ENCODE results near the gene ARL15. TPM values are rescaled to one million over a fixed set of nuclear protein-coding genes. Genes with fewer than 3 reads are reported as not detected.
A peak's percentile ranks its signal among the peaks of the same experiment; 100 is the strongest.

Gene ARL15
- total RNA-seq, 1 donor = 22.0 TPM

- H3K4me3 ChIP-seq (ENCODE audit: low read depth, low read length) = no peak overlapping the region
- no peak for DNase-seq (ENCODE audit: low read depth)
- no peak for TF ChIP-seq CTCF (IDR thresholded peaks at IDR 0.05; ENCODE audit: insufficient read depth, low read length)
Measured at GRCh38 chr5:54040018-54040417, 270.4 kb downstream of the ARL15 start.

- no peak for DNase-seq (ENCODE audit: low read depth)
- no peak for TF ChIP-seq CTCF (IDR thresholded peaks at IDR 0.05; ENCODE audit: insufficient read depth, low read length)
- H3K4me3 ChIP-seq (ENCODE audit: low read depth, low read length) = no peak overlapping the region
Measured at GRCh38 chr5:54037205-54037604, 273.2 kb downstream of the ARL15 start.

- no peak overlapping the region for H3K4me3 ChIP-seq (ENCODE audit: low read depth, low read length)
- DNase-seq (ENCODE audit: low read depth) = no peak
- no peak for TF ChIP-seq CTCF (IDR thresholded peaks at IDR 0.05; ENCODE audit: insufficient read depth, low read length)
Measured at GRCh38 chr5:54030981-54031380, 279.4 kb downstream of the ARL15 start.

- peak; percentile 42 for DNase-seq (ENCODE audit: low read depth)
Measured at GRCh38 chr5:54024466-54024865, 285.9 kb downstream of the ARL15 start.

GRCh38 chr5:54022223-54022622 is 288.1 kb downstream of the ARL15 start:
- DNase-seq (ENCODE audit: low read depth) = no peak
- TF ChIP-seq CTCF (IDR thresholded peaks at IDR 0.05; ENCODE audit: insufficient read depth, low read length) = no peak
- no peak overlapping the region for H3K4me3 ChIP-seq (ENCODE audit: low read depth, low read length)

More at GRCh38 chr5:54024466-54024865, 285.9 kb downstream of the ARL15 start:
- H3K4me3 ChIP-seq (ENCODE audit: low read depth, low read length) = no peak overlapping the region
- TF ChIP-seq CTCF (IDR thresholded peaks at IDR 0.05; ENCODE audit: insufficient read depth, low read length) = no peak

- H3K4me3 ChIP-seq (ENCODE audit: low read depth, low read length) = no peak overlapping the region
- TF ChIP-seq CTCF (IDR thresholded peaks at IDR 0.05; ENCODE audit: insufficient read depth, low read length) = no peak
- DNase-seq (ENCODE audit: low read depth) = peak; percentile 30
Measured at GRCh38 chr5:54021431-54022164, 288.8 kb downstream of the ARL15 start.

GRCh38 chr5:54018438-54018837 is 291.9 kb downstream of the ARL15 start:
- DNase-seq (ENCODE audit: low read depth) = no peak
- H3K4me3 ChIP-seq (ENCODE audit: low read depth, low read length) = no peak overlapping the region
- no peak for TF ChIP-seq CTCF (IDR thresholded peaks at IDR 0.05; ENCODE audit: insufficient read depth, low read length)
